ENCODE results near the gene CSTPP1.

CSTPP1 gene

GRCh38 chr11:47208628-47209027 is 272.1 kb downstream of the CSTPP1 start:
- no peak for DNase-seq (ENCODE audit: low read depth)
